HCT116 (cell line): ENCODE results near the gene ZNF316.

Source experiments
- MAX ChIP-seq: IDR thresholded peaks from 2 replicates; pipeline ENCODE4 v1.6.1; 2012
- RAD21 ChIP-seq: IDR thresholded peaks from 2 replicates; pipeline ENCODE4 v1.6.1; 2012; ENCODE audit warnings: low read depth, mild to moderate bottlenecking
- TF ChIP-seq, protein P1 (sequence below), 3 experiments: fragments of 200-600 bp in 1 of 3; sonication (generic) in 1 of 3; IDR thresholded peaks in 2 of 3; conservative IDR thresholded peaks in 1 of 3; 2 replicates each; pipeline ENCODE4 v1.5.1; 2012 to 2017; ENCODE audit warnings: low read depth in 2 of 3, low read length in 2 of 3, antibody characterized with exemption in 1 of 3, borderline replicate concordance in 1 of 3, control low read depth in 1 of 3, mild to moderate bottlenecking in 1 of 3, mixed read lengths in 1 of 3, mixed run types in 1 of 3, moderate library complexity in 1 of 3; ENCODE audit not compliant: insufficient read depth in 1 of 3

GRCh38 chr7:6649241-6649961, 12.3 kb downstream of the ZNF316 start:
- TF ChIP-seq, protein P1, sequence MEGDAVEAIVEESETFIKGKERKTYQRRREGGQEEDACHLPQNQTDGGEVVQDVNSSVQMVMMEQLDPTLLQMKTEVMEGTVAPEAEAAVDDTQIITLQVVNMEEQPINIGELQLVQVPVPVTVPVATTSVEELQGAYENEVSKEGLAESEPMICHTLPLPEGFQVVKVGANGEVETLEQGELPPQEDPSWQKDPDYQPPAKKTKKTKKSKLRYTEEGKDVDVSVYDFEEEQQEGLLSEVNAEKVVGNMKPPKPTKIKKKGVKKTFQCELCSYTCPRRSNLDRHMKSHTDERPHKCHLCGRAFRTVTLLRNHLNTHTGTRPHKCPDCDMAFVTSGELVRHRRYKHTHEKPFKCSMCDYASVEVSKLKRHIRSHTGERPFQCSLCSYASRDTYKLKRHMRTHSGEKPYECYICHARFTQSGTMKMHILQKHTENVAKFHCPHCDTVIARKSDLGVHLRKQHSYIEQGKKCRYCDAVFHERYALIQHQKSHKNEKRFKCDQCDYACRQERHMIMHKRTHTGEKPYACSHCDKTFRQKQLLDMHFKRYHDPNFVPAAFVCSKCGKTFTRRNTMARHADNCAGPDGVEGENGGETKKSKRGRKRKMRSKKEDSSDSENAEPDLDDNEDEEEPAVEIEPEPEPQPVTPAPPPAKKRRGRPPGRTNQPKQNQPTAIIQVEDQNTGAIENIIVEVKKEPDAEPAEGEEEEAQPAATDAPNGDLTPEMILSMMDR (IDR thresholded peaks at IDR 0.05 in 2 of 3, conservative IDR thresholded peaks at IDR 0.05 in 1 of 3; ENCODE audit: borderline replicate concordance in 1 of 3, insufficient read depth in 1 of 3, low read depth in 2 of 3, low read length in 2 of 3): no peak
- no peak for TF ChIP-seq MAX
- no peak for TF ChIP-seq RAD21
